ENCODE measurements around the gene MRTFA.
"Not testable (repeated sequence)": the region's sequence is repeated elsewhere in the genome, so short reads cannot be mapped to it uniquely, and the experiment has no call there.

MRTFA gene

DNA sequence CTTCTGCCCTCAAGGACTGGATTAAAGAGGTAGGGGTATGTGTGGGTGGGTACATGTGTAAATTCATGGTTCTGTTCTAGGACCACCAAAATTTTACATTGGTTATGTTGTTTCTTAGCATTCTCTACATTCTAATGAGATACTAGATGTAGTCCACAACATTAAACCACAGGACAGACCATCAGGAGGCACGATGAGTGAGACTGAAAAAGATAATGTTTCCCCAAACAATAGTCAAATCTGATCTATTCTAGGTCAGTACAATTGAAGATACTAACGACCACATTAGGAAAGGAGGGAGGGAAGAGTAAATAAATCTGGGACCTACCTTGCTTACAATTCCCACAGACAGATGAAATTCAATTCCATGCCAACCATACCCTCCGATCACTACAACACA is 42.2 kb downstream of the MRTFA start:
- DNase-seq: no peak

DNA sequence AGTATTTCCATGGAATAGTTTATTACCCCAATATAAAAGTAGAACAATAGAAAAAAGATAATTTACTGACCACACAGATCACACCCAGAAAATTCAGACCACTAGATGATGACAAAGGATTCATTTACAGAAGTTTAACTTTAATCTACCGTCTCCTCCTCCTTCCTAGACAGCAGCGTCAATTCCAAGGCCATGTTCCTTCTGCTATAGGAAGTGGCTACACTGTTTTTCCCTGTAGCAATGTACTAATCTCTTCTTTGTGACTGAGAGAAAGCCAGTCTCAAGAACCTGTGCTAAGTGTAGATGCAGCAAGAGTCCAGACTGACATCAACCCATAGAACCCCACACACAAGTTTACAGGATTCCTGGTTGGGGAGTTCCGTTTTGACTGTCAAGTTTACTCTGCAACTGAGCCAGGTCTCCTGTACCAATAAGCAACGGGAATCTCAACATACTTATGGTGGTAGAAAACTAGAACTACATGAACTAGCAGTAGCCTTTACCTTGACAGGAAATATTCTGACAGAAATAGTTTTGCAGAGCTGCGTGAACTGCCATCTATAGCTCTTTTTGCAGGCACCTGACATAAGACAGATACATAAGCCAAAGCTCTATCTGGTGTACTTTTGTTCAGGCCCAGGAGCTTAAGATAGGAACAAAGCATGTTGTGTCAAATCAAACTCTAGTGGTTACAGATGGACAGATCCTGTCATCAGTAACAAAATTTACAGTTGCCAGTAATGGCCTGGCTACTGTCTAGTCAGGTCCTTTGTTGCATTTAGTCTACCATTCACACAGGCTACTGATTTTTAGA is 42.9 kb downstream of the MRTFA start:
- DNase-seq: no peak

DNA sequence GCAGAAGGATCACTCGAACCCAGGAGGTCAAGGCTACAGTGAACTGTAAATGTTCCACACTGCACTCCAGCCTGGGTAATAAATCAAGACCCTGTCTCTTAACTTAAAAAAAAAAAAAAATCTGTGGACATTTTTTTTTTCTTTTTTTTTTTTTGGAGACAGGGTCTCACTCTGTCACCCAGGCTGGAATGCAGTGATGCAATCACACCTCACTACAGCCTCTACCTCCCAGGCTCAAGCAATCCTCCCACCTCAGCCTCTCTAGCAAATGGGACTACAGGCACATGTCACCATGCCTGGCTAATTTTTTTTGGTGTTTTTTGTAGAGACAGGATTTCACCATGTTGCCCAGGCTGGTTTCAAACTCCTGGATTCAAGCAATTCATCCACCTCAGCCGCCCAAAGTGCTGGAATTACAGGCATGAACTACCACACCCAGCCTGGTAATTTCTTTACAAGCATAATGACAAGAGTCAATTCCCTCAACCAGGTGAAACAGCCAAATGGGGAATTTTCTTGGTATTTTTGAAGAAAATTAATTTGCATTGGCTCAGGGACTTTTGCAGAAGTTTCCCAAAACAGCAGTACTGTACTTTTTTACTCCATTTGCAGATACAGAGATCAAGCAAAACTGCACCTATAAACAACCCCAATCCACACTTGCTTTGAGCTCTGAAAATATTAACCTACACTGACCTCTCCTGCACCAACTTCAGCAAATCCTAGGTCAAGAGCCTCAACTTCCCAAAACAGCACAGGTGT is 44.0 kb downstream of the MRTFA start:
- no peak for DNase-seq

DNA sequence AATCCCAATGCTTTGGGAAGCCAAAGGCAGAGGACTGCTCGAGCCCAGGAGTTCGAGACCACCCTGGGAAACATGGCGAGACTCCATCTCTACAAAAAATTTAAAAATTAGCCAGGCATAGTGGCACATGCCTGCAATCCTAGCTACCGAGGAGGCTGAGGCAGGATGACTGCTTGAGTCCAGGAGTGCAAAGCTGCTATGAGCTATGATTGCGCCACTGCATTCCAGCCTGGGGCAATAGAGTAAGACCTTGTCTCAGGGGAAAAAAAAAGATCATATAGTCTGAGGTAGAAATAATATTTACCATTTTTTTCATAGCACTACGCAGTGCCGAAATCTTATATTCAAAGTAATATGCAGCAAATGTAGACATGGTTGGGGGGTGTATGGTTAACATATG is 47.8 kb downstream of the MRTFA start:
- DNase-seq: no peak

DNA sequence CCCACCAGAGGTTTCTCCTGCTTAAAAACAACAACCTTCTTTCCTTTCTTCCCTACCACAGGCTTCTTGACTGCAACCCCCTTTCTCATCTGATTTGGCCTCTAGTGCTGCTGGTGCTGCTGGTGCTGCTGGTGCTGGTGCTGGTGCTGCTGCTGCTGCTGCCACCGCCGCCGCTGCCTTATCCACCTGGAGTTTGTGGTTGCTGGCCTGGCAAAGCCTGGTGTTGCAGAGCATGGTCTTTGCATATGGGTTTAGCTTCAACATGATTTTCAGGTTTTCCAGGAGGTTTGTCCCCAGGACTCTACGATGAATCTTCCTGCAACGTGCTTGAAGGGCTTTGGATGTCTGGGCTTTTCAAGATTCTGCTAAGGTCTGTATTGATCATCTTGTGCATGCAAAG is 49.7 kb downstream of the MRTFA start:
- no peak for DNase-seq

DNA sequence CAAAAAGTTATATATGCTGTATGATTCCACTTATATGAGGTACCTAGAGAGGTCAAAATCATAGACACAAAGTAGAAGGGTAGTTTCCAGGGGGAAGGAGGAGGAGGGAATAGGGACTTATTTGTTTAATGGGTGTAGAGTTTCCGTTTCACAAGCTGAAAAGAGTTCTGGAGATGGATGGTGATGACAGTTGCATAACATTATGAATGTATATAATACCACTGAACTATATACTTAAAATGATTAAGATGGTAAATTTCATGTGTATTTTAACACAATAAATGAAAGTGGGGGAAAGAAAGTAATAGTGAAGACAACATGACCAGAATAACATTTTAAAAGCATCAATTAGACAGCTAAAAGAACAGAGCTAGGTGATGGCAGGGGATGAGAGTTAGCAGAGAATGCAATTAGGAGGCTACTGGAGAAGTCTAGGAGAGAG is 51.2 kb downstream of the MRTFA start:
- DNase-seq: no peak

DNA sequence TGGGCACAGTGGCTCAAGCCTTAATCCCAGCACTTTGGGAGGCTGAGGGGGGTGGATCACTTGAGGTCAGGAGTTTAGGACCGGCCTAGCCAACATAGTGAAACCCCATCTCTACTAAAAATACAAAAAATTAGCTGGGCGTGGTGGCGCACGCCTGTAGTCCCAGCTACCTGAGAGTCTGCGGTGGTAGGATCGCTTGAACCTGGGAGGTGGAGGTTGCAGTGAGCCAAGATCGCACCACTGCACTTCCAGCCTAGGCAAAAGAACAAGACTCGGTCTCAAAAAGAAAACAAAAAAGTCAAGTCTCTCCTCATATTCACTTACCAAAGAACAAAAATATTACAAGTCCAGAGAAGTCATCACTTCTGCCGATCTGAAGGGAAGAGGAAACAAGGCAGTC is 51.8 kb downstream of the MRTFA start:
- not testable (repeated sequence) for DNase-seq

DNA sequence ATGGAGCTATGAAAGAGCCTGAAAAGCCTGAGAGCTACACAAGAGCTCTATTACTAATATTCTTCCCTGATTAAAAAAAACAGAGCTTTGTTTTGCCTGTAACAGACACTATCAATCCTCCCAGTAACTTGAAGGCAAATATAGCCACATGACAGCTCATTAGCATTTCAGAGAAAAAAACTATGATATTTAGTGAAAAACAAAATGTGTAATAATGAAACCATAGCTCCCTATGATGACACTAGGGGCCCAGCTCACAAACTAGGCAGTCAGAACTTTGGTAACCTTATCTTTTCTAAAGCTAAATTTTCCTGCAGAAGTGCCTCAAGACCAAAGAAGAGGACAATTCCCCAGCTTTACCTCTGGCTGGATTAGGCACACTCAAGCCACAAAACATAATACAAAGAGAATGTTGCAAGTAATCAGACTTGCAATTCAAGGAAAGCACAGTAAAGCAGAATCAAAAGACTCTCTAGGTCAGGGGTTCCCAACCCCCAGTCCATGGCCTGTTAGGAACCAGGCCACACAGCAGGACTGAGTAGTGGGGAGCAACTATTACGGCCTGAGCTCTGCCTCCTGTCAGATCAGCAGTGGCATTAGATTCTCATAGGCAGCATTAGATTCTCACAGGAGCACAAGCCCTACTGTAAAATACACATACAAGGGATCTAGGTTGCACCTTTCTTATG is 53.3 kb downstream of the MRTFA start:
- no peak for DNase-seq

DNA sequence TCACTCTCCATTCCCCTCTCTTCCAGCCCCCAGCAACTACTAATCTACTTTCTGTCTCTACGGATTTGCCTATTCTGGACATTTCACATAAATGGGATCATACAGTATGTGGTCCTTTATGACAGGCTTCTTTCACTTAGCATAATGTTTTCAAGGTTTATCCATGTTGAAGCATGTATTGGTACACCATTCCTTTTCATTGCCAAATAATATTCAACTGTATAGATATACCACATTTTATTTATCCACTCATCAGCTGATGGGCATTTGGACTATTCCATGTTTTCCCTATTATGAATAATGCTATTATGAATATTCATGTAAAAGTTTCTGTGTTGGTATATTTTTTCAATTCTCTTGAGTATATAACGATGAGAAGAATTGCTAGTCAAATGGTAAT is 54.5 kb downstream of the MRTFA start:
- DNase-seq: no peak

DNA sequence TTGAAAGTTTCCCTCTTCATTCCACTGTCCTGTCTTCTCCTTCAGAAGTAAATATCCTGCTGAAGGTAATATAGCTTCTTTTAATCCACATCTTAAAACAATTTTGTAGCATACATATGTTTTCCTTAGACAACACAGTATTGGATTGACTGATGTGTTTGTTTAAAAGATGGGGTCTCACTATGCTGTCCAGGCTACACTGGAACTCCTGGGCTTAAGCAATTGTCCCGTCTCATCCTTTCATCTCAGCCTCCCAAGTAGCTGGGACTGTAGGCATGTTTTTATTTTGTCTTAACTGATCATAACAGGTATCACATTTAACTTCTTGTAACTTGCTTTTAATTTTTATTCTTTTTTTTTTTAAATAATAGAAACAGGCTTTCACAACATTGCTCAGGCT is 55.9 kb downstream of the MRTFA start:
- no peak for DNase-seq

DNA sequence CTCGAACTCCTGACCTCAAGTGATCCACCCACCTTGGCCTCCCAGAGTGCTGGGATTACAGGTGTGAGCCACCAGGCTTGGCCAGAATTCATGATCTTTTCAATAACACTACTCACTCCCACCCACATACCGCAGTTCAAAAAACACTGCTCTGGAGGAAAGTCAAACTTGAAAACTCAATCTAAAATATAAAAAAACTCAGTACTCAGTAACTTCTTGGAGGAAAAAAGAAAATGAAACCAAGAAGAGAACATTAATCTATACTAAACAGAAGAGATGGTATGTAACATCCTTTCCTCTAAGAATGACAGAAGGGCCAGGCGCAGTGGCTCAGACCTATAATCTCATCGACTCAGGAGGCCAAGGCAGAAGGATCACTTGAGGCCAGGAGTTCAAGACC is 58.3 kb downstream of the MRTFA start:
- DNase-seq: no peak

DNA sequence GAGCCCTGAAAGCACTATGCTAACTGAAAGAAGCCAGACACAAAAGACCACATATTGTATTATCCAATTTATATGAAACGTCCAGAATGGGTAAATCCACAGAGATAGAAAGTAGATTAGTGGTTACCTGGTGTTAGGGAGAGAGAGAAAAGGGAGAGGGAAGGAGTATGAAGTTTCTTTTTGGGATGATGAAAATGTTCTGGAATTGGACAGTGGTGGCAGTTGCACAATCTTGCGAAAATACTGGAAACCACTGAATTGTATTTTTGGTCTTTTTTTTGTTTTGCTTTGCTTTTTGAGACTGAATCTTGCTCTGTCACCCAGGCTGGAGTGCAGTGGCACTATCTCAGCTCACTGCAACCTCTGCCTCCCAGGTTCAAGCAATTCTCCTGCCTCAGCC is 63.5 kb downstream of the MRTFA start:
- DNase-seq: no peak

DNA sequence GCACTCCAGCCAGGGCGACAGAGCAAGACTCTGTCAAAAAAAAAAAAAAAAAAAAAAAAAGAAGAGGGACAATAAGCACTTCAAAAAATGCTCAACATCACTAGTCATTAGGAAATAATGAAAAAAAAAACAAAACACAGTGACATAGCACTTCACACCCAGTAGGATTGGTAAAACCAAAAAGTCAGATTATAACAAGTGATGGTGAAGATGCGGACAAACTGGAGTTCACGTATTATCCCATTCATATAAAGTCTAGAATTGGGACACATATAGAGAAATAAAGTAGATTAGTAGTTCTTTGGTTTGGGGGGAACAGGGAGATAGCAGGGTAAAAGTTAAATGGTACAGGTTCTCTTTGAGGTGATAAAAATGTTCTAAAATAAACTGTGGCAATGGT is 64.6 kb downstream of the MRTFA start:
- no peak for DNase-seq

DNA sequence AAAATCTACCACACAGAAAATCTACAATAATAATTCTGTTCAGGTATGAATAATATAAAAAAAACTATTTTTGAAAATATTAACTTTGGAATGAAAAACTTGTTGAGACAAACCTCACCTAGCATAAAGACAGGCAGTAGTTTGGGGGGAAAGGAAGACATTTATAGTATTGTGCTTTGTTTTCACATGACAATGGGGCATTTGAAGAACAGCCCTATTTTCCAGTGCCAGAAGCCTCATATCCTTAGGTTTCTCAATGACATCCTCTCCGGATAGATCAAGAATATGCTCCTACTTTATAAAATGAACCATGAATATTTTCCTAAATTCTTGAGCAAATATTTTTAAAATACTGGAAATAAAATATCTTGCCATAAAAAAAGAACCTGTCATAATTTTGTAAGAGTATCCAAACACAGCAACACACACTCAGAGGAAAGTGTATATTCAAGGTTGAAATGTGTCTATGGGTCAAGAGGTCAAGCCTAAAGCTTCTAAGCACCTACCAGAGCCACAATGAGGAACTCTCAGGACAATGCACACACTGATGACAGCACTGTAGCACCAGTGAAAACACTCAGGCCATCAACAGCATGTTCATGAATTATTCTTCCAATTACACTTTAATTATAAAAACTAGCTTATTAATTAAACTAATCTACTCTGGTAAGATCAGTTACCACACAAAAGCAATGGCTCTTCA is 68.7 kb downstream of the MRTFA start:
- no peak for DNase-seq

DNA sequence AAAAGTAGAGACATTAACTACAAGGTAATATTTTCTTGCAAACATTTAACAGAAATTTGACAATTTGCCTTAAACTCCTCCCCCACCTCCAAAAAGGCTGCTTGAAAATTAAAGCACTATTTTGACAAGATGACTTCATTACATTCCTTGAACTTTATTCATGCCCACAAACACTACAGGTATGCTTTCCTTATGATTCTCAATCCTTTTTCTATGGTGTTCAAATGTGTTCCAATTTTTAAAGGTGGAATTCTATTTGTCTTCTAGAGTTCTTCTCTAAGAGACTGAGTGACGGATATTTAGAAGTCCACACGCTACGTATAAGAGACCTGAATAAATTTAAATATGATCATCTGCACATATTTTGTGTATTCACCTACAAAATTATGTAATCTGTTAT is 69.4 kb downstream of the MRTFA start:
- DNase-seq: no peak

DNA sequence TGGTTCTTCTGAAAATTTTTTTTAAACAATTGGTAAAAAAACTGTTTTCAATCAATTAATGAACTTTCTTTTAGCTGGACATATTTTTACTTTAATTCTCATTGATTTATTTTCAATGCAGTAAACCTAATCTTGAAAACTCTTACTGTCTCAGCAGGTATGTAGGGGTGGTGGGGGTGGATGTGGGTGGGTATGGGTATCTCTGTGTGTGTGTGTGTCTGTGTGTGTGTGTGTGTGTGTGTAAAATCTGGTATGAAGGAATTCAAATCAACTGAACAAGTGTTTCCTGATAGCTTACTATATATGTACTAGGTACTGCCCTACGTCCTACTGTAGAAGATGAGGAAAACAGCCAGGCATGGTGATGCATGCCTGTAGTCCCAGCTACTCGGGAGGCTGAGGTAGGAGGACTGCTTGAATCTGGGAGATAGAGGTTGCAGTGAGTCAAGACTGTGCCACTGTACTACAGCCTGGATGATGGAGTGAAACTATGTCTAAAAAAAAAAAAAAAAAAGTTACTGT is 75.5 kb downstream of the MRTFA start:
- DNase-seq: no peak

DNA sequence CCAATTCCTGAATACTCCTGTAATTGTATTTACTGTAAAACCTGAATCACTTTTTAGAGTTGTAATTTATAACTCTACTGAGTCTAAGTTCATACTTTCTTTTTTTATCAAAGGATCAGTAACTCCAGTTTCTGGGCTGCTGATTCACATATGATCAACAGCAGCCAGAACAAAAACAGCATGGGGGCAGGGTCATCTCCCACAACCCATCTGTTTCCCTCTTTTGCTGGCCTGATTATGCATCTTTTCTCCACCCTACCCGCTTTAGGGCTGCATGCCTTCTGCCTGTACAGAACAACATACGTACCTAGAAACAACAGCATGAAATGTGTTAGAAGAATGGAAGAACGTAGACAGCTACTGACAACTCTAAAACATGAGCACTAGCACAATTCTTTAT is 76.0 kb downstream of the MRTFA start:
- no peak for DNase-seq

DNA sequence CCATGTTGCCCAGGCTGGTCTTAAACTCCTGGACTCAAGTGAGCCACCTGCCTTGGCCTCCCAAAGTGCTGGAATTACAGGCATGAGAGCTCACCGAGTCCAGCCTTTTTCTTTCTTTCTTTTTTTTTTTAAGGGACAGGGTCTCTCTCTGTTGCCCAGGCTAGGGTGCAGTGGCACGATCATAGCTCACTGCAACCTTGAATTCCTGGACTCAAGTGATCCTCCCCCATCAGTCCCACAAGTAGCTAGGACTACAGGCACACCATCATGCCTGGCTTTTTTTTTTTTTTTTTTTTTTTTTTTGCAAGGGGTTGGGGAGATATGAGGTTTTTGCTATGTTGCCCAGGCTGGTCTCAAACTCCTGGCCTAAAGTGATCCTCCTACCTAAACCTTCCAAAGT is 78.5 kb downstream of the MRTFA start:
- DNase-seq: no peak

DNA sequence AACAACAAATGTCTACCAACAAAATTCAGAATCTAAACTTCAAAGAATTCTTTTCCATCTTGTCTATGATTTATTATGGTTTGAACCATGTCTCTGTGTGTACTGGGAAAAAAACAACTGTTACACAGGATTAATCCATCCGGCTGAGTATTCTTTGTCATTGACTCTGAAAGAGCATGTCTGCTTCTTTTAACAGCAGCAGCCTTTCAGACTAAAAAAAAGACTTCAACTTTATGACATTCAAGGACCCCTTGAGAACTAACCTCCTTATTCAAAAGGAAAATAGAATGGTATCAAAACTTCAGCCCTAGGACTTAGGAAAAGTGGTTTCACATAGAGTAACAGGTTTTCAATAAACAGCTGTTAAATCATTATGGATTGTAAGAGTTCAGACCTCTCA is 79.9 kb downstream of the MRTFA start:
- no peak for DNase-seq

DNA sequence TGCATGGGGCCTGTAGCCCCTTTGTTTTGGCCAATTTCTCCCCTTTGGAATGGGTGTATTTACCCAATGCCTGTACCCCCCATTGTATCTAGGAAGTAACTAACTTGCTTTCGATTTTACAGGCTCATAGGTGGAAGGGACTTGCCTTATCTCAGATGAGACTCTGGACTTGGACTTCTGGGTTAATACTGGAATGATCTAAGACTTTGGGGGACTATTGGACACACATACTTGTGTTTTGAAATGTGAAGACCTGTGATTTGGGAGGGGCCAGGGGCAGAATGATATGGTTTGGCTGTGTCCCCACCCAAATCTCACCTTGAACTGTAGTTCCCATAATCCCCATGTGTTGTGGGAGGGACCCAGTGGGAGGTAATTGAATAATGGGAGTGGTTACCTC is 82.5 kb downstream of the MRTFA start:
- not testable (repeated sequence) for DNase-seq

DNA sequence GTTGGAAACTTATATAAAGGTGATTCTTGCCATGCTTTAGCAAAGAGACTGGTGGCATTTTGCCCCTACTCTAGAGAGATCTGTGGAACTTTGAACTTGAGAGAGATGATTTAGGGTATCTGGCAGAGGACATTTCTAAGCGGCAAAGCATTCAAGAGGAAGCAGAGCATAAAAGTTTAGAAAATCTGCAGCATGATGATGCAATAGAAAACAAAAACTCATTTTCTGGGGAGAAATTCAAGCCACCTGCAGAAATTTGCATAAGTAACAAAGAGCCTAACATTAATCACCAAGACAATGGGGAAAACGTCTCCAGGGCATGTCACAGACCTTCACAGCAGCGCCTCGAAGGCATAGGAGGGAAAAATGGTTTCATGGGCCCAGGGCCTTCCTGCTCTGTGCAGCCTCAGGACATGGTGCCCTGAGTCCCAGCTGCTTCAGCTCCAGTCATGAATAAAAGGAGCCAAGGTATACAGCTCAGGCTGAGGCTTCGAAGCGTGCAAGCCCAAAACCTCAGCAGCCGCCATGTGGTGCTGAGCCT is 83.4 kb downstream of the MRTFA start:
- DNase-seq: no peak

DNA sequence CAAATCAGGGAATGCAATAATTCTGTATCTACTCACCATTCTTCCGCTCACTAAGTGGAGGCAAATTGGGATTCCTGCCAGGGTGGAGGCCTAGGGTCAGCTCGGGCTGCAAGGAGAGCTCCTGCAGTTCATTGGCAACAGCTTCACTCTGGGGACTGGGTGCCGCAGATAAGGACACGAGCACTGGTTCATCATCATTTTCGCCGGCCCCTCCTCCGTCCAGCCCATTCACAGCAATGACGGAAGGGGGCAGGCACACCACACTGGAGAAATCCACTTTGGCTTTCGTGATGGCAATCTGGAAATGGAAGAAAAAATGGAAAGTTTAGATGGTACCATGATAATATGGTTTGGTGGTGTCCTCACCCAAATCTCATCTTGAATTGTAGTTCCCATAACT is 84.4 kb downstream of the MRTFA start:
- no peak for DNase-seq

DNA sequence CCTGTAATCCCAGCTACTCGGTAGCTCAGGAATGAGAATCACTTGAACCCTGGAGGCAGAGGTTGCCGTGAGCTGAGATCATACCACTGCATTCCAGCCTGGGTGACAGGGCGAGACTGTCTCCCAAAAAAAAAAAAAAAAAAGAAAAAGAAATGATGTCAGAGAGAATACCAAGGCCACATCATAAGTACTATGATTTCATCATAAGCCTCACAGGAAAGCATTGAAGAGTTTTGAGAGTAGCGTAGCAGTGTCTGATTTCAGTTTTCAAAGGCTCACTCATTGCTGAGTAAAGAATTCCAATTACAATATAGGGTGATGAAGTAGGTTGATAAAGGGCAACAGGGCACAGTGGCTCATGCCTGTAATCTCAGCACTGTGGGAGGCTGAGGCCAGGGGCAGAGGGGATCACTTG is 88.8 kb downstream of the MRTFA start:
- no peak for DNase-seq
